T-helper 2 cell (primary cell): ENCODE measurements around the gene MAP4K4.
"Not testable (repeated sequence)": the region's sequence is repeated elsewhere in the genome, so short reads cannot be mapped to it uniquely, and the experiment has no call there.

Experiments
- DNase-seq, 5 experiments: peaks; one replicate each; pipeline versions ENCODE4 v3.0.0 to v3.0.0-alpha.2; 2012 to 2022

Gene MAP4K4

DNA sequence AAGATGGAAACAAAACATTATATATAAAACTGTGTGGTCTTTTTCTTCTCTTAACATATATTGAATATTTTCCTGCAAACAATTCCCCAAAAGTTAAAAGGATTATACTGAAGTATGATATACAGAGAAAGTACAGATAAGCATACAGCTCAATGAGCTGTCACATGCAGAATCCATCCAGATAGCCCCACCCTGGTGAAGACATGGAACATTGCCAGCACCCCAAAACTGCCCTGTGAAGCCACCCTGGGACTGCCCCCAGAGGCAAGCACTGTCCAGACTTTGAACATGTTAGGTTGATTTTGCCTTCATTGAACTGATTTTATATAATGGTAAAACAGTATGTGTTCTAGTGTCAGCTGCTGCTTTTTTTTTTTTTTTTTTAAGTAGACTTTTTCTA, 182.0 kb downstream of the MAP4K4 start:
- no peak for DNase-seq

DNA sequence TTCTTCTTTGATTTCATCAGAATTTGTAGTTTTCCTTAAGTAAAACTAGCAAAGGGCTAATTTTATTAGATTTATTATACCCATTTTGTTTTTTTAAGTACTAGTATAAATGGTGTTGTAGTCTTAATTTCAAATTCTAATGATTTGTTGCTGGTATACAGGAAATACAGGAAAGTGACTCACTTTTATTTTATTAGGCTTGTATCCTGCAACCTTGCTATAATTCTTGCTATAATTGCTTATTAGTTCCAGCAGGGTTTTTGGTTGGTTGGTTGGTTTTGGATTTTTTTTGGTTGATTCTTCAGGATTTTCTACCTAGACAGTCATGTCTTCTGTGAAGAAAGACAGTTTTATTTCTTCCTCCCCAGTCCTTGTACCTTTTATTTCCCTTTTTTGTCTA, 183.6 kb downstream of the MAP4K4 start:
- no peak for DNase-seq

DNA sequence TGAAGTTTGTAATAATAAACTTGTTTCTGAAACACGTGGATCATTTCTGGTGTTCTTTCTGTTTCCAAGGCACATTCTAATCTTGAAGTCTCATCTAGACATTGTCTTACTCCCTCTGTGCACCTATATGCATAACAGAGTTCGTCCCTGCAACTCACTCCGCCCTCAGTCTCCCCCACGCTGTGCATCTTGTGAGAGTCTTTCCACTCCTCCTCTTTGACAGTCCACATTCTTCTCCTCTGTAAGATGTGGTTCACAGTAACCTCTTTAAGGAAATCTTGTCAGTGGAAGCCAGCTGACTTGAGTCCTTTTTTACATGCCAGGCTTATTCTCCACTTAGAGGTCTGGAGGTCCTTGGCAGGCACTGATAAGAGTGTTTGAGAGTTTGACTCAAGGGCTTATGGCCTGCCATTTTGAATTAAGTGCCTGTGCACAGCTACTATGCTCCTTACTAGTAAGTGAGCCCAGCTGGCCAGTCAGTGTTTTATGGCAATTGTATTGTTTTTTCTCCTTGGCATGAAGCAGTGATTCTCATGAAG, 185.3 kb downstream of the MAP4K4 start:
- no peak for DNase-seq

DNA sequence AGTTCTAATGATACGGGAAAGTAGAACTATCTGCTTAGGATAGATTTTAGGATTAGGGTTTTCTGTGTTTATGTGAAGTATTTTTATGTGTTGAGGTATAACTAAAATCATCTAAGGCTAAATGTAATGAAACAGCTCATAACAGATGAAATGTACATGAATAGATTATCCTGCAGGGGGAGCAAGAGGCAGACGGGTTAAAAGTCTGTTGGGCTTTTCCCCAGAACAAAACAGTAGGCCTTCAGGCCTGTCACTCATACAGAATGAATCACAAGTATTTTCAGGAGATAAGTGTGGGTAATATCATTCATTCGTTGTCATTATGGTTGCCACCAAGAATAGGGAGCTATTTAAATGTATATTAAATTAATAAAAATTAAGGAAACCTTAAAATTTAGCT, 186.4 kb downstream of the MAP4K4 start:
- peak in 1 of 5 experiments; percentile 58 for DNase-seq

DNA sequence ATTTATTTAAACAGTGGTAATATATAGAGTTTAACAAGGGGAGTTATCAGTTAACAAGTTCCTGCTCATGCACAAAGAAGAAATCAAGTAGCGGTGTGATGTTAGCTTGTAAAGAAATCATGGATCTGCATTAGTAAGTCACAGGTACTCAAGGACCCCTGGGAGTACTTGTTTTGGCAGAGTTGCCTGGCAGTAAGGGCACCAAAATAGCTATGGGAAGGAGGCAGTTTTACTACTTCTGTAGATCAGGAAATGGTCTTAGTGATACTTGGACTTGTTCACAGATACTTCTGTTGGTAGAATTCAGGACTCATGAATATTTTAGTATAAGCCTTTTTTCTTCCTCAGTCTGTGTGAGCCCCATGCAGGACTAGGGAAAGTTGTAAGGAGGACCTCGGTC, 186.9 kb downstream of the MAP4K4 start:
- DNase-seq = no peak

DNA sequence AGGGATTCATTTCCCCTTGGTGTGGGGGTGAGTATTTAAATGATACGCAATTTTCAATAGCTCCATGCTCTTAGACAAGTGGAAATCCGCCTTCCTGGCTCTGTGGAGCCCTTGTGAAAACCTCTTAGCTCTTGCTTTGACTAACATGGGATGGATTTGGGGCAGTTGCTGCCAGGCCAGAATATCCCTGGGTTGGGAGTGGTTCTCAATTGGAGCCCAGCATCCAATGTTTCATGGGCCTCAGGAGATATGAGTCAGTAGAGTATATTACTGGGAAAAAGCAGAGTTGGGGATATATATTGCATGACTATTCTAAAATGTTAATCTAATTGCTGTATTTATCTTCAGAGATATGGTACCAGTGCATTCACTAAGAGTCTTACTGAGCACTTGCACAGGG, 189.8 kb downstream of the MAP4K4 start:
- no peak for DNase-seq

DNA sequence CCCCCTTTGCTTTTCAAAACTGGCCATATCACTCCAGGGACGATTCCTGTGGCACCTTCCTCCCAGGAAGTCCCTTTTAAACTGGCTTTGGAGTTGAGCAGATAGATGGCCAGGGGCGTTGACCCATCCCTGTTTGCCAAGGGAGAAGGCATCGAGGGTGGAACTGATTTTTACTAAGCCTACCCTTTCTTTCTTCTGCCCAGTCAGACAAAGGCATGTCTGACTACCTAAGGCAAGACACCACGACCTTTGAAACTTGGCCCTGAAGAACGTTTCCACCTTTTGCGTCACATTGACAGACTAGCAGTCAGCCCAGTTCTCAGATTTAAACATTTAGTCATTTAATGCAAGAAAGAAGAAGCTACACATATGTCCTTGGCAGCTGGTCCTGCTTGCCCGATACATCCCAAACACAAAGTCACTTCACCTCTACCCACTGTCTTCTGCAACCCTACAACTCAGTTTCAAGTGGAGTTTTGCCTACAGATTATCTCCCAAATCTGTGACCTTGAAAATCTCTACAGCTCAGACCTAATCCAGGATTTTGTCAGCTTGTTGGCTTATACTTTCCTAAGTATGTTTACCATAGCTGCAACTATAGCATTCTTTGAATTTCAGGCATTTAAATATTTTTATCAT, 192.1 kb downstream of the MAP4K4 start:
- DNase-seq = no peak

DNA sequence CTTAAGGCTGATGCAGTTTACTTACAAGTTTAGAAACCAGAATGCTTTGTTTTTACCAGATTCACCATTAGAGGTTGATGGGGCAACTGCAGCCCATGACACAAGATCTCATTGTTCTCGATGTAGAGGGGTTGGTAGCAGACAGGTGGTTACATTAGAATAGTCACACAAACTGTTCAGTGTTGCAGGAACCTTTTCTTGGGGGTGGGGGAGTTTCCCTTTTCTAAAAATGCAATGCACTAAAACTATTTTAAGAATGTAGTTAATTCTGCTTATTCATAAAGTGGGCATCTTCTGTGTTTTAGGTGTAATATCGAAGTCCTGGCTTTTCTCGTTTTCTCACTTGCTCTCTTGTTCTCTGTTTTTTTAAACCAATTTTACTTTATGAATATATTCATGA, 194.9 kb downstream of the MAP4K4 start:
- no peak for DNase-seq

DNA sequence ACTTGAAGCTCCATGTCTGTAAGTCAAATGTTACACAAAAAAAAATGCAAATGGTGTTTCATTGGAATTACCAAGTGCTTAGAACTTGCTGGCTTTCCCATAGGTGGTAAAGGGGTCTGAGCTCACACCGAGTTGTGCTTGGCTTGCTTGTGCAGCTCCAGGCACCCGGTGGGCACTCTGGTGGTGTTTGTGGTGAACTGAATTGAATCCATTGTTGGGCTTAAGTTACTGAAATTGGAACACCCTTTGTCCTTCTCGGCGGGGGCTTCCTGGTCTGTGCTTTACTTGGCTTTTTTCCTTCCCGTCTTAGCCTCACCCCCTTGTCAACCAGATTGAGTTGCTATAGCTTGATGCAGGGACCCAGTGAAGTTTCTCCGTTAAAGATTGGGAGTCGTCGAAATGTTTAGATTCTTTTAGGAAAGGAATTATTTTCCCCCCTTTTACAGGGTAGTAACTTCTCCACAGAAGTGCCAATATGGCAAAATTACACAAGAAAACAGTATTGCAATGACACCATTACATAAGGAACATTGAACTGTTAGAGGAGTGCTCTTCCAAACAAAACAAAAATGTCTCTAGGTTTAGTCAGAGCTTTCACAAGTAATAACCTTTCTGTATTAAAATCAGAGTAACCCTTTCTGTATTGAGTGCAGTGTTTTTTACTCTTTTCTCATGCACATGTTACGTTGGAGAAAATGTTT, 196.3 kb downstream of the MAP4K4 start:
- DNase-seq = no peak

DNA sequence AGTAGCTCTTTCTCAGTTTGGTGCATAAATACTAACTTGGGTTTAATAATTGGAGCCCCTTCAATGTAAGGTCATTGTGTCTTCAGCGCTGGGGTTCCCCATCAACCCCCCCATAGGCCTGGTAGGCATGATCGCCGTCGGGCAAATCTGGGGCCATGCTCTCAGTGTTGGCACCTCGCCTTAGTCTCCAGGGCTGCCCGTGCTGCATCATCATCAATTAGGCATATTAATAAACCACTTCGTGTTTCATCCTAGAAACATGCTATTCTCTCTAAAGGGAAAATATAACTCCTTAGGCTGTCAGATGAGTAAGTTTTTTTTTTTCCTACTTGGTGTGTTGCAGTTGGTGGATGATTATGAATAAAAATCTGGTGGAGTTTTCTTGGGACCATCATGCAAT, 197.5 kb downstream of the MAP4K4 start:
- DNase-seq = no peak

DNA sequence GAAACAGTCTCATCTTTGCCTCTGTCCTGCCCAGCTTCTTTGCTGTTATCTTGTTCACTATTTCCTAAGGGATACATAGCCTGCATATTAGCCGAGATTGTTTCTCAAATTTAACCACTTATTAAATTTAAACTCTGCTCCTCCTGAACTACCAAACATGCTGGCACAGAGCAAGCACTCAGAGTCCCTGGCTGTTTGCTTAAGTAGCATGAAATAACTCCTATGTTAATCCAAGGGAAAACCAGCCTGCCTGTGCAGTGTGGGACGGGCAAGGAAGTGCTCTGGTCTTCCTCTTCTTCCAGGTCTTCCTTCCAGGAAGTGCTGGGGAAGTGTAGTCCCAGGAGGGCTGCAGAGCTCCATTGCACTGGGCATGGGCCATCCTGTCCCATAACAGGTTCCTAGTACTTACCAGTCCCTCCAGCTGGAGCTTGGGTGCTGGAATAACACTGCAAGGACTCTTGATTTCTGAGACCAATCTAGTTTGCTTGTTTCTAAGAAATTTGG, 198.4 kb downstream of the MAP4K4 start:
- no peak for DNase-seq

DNA sequence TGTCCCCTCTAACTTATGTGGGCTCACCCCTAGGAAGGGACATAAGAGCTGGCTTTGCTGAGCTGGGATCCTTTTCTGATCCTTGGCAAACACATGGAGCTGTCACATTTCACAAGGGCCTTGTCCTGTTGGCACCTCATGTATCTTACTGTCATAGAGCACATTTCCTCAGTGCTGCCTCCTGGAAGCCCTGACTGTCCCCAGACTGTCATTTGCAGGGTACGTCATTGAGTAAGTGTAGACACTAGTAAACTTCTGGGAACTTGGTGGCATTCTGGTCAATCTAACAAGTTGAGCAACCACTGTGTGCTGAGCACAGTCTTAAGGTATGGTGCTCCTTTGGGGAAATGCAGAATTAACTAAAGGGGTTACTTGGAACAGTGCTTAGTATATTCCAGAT, 199.8 kb downstream of the MAP4K4 start:
- no peak for DNase-seq

DNA sequence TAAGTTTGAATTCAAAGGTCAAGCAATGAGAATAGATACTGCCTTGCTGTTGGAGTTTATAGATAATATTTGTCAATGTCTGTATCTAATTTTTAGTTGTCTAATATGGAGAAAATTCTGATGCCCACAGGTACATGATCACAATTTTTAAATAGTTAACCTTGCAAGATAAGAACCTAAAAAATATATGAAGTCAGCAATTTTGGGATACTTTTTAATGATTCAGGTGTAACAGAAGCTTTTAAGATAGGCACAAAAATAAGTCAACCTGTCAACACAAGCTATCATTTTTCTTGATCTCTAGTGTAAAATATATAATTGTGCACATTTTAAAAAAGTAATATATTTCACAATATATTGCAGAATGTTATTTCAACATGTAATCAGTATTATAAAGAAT, 201.8 kb downstream of the MAP4K4 start:
- DNase-seq = no peak

DNA sequence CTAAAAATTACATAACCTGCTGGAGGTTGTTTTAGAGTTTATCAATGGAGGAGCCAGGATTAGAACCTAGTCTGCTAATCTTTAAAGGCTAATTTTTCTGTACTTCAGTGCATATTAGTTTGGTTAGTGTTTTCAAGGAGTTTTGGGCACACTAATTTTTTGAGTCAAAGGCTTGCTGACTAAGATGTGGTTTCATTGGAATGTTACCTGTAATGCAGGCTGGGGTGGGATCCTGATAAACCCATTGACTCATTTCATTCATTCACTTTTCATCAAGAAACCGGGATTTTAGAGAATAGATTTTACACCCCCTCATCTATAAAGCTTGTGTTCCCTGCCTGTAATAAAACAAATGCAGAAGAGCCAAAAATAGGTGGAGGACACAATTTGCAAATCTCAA, 202.4 kb downstream of the MAP4K4 start:
- DNase-seq = no peak

DNA sequence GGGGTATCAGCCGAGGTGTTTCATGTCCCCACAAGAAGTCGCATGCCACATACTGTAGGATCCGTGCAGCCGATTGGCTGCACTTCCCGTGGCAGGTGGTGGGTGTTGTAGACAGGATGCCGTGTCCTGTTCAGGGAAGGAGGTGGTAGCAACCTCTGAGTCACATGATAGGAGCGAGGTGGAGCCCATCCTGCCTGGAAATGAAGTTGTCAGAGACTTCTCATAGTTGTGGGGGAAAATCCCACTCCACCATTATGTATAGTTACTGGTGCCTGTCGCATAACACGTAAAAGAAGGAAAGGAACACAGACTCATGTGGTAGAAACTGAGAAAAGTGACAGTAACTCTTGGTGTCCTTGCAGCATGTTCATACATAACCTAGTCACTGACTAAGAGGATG, 202.9 kb downstream of the MAP4K4 start:
- DNase-seq = peak in 2 of 5 experiments; percentile 38 to 41

DNA sequence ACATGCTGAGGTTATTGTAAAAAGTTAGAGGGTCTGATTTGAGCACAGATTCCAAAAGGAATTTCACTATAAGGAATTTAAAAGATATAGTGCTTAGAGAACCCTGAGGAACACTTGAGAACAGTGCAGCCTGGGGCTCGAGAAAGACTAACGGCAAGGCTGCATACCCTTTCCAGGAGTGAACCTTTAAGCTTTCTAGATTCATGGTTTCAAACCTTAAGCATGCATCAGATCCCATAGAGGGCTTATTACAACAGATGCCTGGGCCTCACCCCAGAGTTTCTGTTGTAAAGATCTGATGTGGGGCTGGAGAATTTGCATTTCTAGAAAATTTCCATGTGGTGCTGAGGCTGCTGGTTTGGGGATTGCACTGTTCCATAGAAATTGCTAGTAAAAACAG, 203.7 kb downstream of the MAP4K4 start:
- DNase-seq = no peak

DNA sequence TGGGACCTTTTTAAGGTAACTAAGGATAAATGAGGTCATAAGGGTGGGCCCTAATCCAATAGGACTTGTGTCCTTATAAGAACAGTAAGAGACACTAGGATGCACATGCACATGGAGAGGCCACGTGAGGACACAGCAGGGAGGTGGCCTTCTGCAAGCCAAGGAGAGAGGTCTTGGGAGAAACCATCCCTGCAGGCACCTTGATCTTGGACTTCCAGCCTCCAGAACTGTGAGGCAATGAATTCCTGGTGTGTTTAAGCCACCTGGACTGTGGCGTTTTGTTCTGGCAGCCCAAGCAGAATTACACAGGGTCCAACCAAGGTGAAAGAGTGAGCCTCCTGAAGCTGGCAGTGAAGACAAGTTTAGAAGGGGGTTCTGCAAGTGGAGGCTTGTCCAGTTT, 204.7 kb downstream of the MAP4K4 start:
- DNase-seq = no peak

DNA sequence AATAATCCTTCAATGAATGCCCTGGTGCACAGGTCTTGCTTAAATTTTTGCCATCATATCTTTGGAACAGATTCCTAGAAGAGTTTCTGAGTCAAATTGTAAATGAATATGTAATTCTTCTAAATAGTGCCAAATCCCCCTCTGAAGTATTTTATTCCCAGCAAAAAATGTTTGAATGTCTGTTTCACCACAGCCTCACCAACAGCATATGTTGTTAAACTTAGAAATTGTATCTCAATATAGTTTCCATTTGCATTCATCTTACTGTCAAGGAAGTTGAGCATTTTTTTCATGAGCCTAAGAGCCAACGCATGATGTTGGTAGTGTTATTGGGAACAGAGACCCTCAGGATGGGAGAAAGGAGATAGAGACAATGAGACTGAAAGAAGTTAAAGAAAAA, 207.4 kb downstream of the MAP4K4 start:
- DNase-seq = no peak

DNA sequence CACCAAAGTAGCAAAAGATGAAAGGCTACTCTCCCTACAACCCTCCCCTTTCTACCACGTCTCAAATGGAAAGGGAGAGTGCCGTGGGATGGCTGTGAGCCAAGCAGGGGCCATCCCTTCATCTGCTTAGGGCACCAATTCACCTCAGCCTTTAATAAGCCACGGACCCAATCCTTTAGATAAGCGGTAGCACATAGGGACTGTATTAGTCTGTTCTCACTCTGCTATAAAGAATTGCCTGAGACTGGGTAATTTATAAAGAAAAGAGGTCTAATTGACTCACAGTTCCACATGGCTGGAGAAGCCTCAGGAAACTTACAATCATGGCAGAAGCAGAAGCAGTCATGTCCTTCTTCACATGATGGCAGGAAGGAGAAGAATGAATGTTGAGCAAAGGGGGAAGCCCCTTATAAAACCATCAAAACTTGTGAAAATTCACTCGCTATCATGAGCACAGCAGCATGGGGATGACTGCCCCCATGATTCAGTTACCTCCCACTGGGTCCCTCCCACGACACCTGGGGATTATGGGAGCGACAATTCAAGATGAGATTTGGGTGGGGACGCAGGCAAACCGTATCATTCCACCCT, 208.3 kb downstream of the MAP4K4 start:
- no peak for DNase-seq

DNA sequence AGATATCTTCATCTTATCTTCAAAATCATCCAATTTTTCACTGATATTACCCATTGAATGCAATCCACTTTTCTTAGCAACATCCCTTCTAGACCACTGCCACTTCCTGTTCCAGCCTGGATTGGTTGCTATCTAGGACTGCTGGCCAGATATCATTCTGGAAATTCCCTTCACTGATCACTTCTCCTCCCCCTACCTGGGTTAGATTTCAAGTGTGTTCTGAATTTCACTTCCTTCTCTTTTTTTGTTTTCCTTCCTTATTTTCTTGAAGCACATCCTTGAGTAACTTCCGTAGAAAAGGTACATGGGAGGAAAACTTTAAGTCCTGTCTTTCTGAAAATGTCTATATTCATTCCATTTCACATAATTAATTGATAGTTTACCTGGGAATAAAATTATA, 212.3 kb downstream of the MAP4K4 start:
- no peak for DNase-seq

DNA sequence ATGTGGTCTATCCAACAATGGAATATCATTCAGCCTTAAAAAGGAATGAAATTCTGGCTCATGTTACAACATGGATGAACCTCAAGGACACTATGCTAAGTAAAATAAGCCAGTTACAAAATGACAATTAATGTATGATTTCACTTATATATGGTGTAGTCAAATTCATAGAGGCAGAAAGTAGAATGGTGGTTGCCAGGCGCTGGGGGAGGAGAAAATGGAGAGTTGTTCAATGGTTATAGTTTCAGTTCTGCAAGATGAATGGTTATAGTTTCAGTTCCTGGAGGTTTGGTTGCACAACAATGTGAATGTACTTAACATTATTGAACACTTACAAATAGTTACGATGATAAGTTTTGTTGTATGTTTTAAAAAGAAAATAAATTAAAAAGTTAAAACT, 215.0 kb downstream of the MAP4K4 start:
- peak in 1 of 5 experiments; percentile 32 for DNase-seq

DNA sequence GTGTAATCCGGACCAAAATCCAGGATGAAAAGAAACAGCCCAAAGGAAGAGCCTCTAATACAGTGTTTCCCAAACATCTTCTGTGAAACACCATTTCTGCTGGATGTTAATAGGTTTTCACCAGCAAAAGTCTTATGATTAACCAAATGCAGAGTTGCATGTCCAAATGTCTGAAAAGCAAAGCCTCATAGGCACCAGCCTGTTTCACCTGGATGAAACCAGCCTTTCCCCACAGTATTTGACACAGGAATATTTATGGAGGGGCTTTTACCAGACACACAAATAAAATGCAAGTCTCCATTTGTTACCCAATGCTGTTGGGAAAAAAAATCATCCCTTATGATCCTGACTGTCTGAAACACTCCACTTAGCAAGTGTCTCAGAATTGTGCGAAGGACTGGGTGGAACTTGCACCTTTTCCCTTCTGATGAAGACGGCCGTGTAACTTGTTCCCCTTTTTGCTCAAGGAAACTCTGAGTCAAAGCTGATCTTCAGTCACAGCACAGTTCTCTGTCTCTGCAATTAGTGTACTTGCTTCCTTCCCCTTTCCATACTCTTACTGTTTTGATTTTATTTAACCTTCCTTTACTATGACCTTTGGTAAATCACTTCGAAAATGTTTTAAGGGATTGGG, 223.9 kb downstream of the MAP4K4 start:
- no peak for DNase-seq

DNA sequence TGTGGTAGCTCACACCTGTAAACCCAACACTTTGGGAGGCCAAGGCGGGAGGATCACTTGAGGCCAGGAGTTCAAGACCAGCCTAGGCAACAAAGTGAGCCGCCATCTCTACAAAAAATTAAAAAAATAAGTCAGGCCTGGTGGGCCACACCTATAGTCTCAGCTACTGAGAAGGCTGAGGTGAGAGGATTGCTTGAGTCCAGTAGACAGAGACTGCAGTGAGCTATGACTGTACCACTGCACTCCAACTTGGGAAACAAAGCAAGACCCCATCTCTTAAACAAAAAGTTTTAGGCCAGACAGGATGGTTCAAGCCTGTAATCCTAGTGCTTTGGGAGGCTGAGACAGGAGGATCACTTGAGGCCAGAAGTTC, 224.4 kb downstream of the MAP4K4 start:
- DNase-seq = no peak

DNA sequence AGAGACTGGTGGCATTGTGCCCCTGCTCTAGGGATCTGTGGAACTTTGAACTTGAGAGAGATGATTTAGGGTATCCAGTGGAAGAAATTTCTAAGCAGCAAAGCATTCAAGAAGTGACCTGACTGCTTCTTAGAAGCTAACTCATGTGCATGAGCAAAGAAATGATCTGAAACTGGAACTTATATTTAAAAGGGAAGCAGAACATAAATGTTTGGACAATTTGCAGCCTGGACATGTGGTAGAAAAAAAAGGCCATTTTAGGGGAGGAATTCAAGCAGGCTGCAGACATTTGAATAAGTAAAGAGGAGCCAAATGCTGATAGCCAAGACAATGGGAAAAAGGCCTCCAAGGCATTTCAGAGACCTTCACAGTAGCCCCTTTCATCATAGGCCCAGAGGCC, 226.8 kb downstream of the MAP4K4 start:
- not testable (repeated sequence) for DNase-seq
